NCI-H1694 (cell line): ENCODE results near the gene PINLYP.
"Not testable (repeated sequence)": the region's sequence is repeated elsewhere in the genome, so short reads cannot be mapped to it uniquely, and the experiment has no call there.

Experiments used
- DNase-seq: peaks from one replicate; lab custom pipeline; 2025; lab: John Stamatoyannopoulos, UW

Gene PINLYP

GRCh38 chr19:43582495-43582894, 6.9 kb downstream of the PINLYP start:
- no peak for DNase-seq

DNA sequence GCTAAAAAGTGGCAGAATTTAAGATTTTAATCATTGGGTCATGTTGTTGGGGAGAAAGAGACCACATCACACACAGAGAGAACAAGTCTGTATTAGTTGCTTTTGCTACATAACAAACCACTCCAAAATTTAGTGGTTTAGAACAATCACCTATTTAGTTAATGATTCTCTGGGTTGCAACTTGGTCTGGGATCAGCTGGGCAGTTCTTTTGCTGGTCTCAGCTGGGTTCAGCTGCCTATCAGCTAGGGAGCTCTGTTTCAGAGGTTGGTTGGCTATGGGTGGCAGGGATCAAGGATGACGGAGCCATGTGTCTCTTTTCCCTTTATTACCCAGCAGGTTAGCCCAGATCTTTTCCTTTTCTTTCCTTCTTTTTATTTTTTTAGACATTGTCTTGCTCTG, 8.9 kb downstream of the PINLYP start:
- no peak for DNase-seq

DNA sequence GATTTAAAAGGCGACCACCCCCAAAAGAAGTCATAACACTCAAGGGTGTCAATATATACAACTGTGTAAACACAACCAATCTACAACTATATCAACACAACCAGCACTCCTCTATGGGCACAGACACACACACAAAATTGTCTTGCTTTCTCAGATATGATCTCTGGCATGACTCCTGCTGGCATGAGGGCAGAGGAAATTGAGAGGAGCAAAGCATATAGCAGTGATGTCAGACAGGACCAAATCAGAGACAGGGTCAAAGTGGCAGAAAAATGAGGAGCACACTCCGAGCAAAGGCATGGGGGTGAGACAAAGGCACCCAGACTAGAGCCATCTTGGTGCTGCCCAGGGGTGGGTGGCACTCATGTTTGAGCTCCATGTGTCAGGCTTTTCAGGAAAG, 10.7 kb downstream of the PINLYP start:
- DNase-seq: no peak

DNA sequence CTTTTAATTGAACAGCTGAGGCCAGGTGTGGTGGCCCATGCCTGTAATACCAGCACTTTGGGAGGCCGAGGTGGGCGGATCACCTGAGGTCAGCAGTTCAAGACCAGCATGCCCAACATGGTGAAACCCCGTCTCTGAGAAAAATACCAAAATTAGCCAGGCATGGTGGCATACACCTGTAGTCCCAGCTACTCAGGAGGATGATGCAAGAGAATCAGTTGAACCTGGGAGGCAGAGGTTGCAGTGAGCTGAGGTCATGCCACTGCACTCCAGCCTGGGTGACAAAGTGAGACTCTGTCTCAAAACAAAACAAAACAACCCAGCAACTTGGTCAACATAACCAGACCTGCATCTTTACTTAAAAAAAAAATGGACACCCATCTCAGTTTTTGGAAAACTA, 11.4 kb downstream of the PINLYP start:
- not testable (repeated sequence) for DNase-seq

GRCh38 chr19:43589277-43589676, 13.7 kb downstream of the PINLYP start:
- DNase-seq: no peak

GRCh38 chr19:43589678-43590077, 14.1 kb downstream of the PINLYP start:
- no peak for DNase-seq

DNA sequence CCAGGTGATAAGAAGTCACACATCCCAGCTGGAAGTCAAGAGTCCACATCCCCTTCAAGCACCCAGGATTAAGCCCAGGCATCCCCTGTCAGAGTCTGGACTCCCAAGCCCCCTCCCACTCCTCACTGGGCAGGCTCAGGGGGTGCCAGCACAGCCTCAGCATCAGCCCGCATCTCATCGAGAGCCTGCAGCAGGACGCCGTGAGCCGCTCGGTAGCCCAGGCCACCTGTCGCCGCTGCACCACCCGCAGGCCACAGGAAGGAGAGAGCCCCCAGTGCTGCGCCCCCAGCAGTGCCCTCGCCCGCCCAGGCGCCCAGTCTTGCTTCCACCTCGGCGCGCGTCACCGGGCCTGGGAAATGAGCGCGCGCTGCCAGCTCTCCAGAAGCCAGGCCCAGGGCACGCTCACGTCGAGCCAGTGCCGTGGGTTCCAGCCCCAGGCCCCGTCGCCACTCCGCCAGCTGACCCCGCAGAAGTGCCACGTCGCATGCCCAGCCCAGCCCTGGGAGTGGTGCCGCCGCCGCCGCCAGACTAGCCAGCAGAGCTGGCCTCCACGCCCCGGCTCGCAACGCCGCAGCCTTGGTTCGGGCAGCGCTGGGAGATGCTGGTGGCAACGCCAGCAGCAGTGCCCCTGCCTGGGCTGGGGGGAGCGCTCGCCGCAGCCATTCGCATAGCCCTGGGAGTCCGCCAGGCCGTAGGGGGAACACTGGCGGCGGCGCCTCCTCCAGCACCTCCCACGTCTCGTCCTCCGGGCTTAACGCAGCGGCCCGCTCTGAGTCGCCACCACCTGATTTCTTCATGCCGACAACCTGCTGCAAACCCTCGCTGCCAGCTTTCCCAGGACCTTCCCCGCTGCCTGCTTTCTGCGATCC, 16.5 kb downstream of the PINLYP start:
- no peak for DNase-seq

- no peak for DNase-seq
These were observed 17.3 kb downstream of the PINLYP start for GRCh38 chr19:43592800-43593350.

GRCh38 chr19:43594081-43594697, 18.6 kb downstream of the PINLYP start:
- no peak for DNase-seq

- peak; percentile 57 for DNase-seq
These were observed 19.4 kb downstream of the PINLYP start for GRCh38 chr19:43594710-43595604.

DNA sequence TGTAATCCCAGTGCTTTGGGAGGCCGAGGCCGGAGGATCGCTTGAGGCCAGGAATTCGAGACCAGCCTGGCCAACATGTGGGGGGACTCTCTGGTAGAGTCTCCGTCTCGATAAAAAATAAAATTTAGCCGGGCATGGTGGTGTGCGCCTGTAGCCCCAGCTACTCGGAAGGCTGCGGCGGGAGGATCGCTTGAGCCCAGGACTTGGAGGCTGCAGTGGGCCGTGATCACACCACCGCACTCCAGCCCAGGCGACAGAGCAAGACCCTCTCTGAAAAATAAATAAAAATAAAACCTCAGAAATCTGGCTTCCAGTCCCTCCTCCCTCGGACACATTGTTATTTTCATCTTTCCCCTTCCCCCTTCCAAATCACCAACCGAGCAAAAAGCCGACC, 20.0 kb downstream of the PINLYP start:
- DNase-seq: no peak

GRCh38 chr19:43595999-43596841, 20.6 kb downstream of the PINLYP start, which contains the start of the genes IRGQ and ZNF576:
IRGQ (minus strand) TSS chr19:43596134; CDS start chr19:43595338, 796 bp downstream.
ZNF576 (plus strand) TSS chr19:43596595; CDS start chr19:43597109, 514 bp downstream.
- peak; percentile 99 for DNase-seq

GRCh38 chr19:43596842-43597461, 21.4 kb downstream of the PINLYP start:
- DNase-seq: no peak

DNA sequence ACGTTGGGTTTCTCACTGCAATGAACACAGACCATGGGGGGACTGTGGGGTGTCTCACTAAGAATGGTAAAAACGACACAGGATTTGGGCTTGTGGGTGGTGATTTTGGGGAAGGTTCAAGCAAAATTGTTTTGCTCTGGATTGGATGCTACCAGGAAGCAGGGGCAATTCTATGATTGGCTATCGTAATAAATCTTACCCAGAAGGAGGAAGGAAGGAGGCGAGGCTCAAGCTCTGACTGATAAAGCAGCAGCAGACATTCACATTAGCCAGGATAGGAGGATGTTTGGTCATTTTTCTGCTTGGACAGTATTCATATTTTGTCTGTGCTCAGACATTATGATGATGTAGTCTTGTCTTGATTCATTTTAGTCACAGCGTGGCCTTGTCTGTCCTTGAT, 22.3 kb downstream of the PINLYP start:
- no peak for DNase-seq

- DNase-seq: no peak
These were observed 23.0 kb downstream of the PINLYP start for GRCh38 chr19:43598445-43599240.

GRCh38 chr19:43599635-43600295, 24.2 kb downstream of the PINLYP start:
- no peak for DNase-seq

- not testable (repeated sequence) for DNase-seq
These were observed 24.7 kb downstream of the PINLYP start for GRCh38 chr19:43600326-43600725.

DNA sequence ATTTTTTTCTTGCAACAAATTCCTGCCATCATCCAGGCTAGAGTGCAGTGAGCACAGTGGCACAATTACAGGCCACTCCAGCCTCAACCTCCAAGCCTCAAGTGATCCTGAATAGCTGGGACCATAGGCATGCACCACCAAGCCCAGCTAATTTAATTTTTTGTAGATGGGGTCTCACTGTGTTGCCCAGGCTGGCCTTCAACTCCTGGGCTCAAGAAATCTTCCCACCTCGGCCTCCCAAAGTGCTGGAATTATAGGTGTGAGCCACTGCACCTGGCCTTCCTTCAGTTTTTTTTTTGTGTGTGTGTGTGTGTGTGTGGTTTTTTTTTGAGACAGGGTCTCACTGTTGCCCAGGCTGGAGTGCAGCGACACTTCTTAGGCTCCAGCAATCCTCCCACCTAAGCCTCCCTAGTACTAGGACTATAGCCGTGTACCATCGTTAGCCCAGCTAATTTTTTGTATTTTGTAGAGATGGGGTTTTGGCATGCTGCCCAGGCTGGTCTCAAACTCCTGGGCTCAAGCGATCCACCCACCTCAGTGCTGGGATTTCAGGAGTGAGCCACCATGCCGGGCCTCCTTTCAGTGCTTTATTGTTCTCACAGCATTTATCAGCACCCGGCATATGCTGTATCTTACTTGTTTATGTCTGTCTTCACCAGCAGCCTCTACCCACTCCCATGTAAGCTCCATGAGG, 30.4 kb downstream of the PINLYP start:
- no peak for DNase-seq
